IMR-90 (cell line): ENCODE results near the gene SH2B2. TPM values are rescaled to one million over a fixed set of nuclear protein-coding genes. Genes with fewer than 3 reads are reported as not detected.

Source experiments
- MXI1 ChIP-seq: IDR thresholded peaks from 2 replicates; pipeline ENCODE4 v1.6.1; 2012; ENCODE audit warnings: low read depth, mild to moderate bottlenecking, low read length, moderate library complexity, borderline replicate concordance
- RAD21 ChIP-seq: IDR thresholded peaks from 2 replicates; pipeline ENCODE4 v1.6.1; 2012; ENCODE audit warnings: low read length, improper control_type of control experiment
- polyA plus RNA-seq, 3 experiments: library from polyadenylated mRNA; depleted of rRNA; stranded (reverse); fragments of >200 nt; gene quantifications; 2 replicates each; pipeline ENCODE4 v1.2.3, GENCODE V29; 2012; ENCODE audit warnings: low replicate concordance in 1 of 3
- total RNA-seq: library from RNA; depleted of rRNA; stranded (reverse); fragments of >200 nt; gene quantifications from 2 replicates; pipeline ENCODE4 v1.2.3, GENCODE V29; 2012
- TF ChIP-seq, protein P1 (sequence below): conservative IDR thresholded peaks from 2 replicates; pipeline ENCODE4 v1.5.1; 2012; ENCODE audit warnings: mild to moderate bottlenecking, low read depth, low read length, improper control_type of control experiment

Gene SH2B2
- total and polyA plus RNA-seq, 2 of the 4 experiments (the other 2 are of a cell fraction) = 0.36 to 0.99 TPM

DNA sequence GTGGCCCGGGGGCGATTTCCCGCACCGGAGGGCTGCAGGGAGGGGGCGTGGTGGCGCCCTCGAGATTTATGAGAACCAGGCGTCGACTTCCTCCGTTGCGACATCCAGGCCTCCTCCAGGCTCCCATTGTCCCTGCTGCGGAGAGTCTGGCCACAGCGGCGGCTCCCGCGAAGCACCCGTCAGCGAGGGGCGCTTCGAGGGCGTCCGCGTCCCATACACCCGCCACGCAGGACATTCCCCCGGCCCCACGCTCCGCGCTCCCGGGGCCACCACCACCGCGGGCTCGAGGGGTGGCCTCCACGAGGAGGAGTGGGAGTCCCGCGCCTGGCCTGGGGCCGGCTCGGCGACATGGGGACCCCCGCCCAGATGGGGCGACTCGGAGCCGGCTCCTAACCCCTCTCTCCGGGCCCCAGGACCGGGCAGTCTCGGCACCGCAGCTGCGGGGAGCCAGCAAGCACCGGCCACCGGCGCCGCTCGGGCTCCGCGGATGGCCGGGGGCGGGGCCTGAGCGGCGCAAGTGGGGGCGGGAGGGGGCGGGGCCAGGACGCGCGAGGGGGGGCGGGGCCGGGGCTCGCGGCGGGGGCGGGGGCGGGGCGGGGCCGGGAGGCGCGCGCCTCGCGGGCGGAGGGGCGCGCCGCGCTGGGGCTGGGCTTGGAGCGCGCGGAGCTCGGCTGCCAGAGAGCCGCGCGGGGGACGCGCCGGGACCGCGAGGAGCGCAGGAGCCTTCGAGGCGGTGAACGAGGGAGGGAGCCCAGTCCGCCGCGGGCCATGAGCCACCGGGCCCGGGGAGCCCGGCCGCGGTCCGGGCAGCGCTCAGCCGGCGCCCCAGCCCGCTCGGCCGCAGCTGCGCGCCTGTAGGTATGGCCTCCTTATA, at the start of gene SH2B2 (continued):
- TF ChIP-seq, protein P1, sequence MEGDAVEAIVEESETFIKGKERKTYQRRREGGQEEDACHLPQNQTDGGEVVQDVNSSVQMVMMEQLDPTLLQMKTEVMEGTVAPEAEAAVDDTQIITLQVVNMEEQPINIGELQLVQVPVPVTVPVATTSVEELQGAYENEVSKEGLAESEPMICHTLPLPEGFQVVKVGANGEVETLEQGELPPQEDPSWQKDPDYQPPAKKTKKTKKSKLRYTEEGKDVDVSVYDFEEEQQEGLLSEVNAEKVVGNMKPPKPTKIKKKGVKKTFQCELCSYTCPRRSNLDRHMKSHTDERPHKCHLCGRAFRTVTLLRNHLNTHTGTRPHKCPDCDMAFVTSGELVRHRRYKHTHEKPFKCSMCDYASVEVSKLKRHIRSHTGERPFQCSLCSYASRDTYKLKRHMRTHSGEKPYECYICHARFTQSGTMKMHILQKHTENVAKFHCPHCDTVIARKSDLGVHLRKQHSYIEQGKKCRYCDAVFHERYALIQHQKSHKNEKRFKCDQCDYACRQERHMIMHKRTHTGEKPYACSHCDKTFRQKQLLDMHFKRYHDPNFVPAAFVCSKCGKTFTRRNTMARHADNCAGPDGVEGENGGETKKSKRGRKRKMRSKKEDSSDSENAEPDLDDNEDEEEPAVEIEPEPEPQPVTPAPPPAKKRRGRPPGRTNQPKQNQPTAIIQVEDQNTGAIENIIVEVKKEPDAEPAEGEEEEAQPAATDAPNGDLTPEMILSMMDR = 0 out of 2 replicates have a peak, but pooled peaks have one; percentile 6
- TF ChIP-seq RAD21 (no peak), MXI1 (peak; percentile 25; the same call in 1 of the 2 replicates)
